Bronchial epithelial cell (primary cell): ENCODE data around the gene ROM1. TPM values are rescaled to one million over a fixed set of nuclear protein-coding genes. Genes with fewer than 3 reads are reported as not detected.
"Not testable (repeated sequence)": the region's sequence is repeated elsewhere in the genome, so short reads cannot be mapped to it uniquely, and the experiment has no call there.

ENCODE experiments used
- DNase-seq: peaks from one replicate; pipeline ENCODE4 v3.0.0-alpha.2; 2010; ENCODE audit warnings: low read depth
- FAIRE-seq: peaks from 2 replicates; lab custom pipeline; 2011; peaks lifted over from hg19 to GRCh38; lab: Jason Lieb, UNC
- H3K27me3 ChIP-seq: 2 replicates; pipeline ENCODE4 v1.5.1; 2011; ENCODE audit warnings: low read length; ENCODE audit not compliant: control insufficient read depth, insufficient read depth
- H3K36me3 ChIP-seq: 2 replicates; pipeline ENCODE4 v1.5.1; 2011; ENCODE audit warnings: low read length; ENCODE audit not compliant: control insufficient read depth, insufficient read depth
- H3K4me3 ChIP-seq: 2 replicates; pipeline ENCODE4 v1.5.1; 2011; ENCODE audit warnings: mild to moderate bottlenecking, low read depth, low read length, control low read depth
- CTCF ChIP-seq: IDR thresholded peaks from 2 replicates; pipeline ENCODE4 v1.5.1; 2011; ENCODE audit warnings: mild to moderate bottlenecking, moderate library complexity, low read length, control low read depth, inconsistent platforms; ENCODE audit not compliant: insufficient read depth, severe bottlenecking
- total RNA-seq: library from RNA; depleted of rRNA; stranded (reverse); fragments of >200 nt; gene quantifications from 2 replicates; pipeline ENCODE4 v1.2.1, GENCODE V29; 2014

ROM1 gene
- total RNA-seq, 1 donor from 2014 or later: 2.6 TPM

GRCh38 chr11:62614275-62614674, 1.2 kb downstream of the ROM1 start:
- H3K36me3 ChIP-seq: peaks cover 10% of the 10 kb centered on the region
- TF ChIP-seq CTCF: no peak
- peak; percentile 73 for DNase-seq
- no peak overlapping the region for H3K4me3 ChIP-seq
- H3K27me3 ChIP-seq: no peaks in the 10 kb centered on the region
- FAIRE-seq: peak; percentile 84

GRCh38 chr11:62615521-62615920, 2.5 kb downstream of the ROM1 start:
- TF ChIP-seq CTCF: no peak
- no peaks in the 10 kb centered on the region for H3K27me3 ChIP-seq
- no peak for DNase-seq
- no peak for FAIRE-seq
- H3K4me3 ChIP-seq: no peak overlapping the region
- H3K36me3 ChIP-seq: peaks cover 8% of the 10 kb centered on the region

GRCh38 chr11:62616957-62617356, 3.9 kb downstream of the ROM1 start:
- not testable (repeated sequence) for H3K27me3 ChIP-seq, H3K36me3 ChIP-seq, FAIRE-seq, DNase-seq, H3K4me3 ChIP-seq

GRCh38 chr11:62621027-62621566, 8.0 kb downstream of the ROM1 start:
- peak overlapping the region; percentile 68 for H3K4me3 ChIP-seq
- H3K27me3 ChIP-seq: no peaks in the 10 kb centered on the region
- no peak for FAIRE-seq
- DNase-seq: no peak
- TF ChIP-seq CTCF: no peak
- H3K36me3 ChIP-seq: peaks cover 14% of the 10 kb centered on the region

GRCh38 chr11:62621567-62622470, 8.8 kb downstream of the ROM1 start, which contains the start of gene B3GAT3:
Gene B3GAT3, minus strand, starts transcription at chr11:62621986. Its CDS starts 39 bp downstream, at chr11:62621947.
- peaks cover 16% of the 10 kb centered on the region for H3K36me3 ChIP-seq
- no peaks in the 10 kb centered on the region for H3K27me3 ChIP-seq
- no peak for TF ChIP-seq CTCF
- DNase-seq (peak; percentile 97), FAIRE-seq (no peak)
- H3K4me3 ChIP-seq: peak within 1 kb of the TSS; percentile 68

GRCh38 chr11:62622476-62623089, 9.5 kb downstream of the ROM1 start:
- Histone ChIP-seq H3K27me3 (no peaks in the 10 kb centered on the region), H3K36me3 (peaks cover 16% of the 10 kb centered on the region), H3K4me3 (peak overlapping the region; percentile 5)
- DNase-seq (no peak), FAIRE-seq (no peak)
- no peak for TF ChIP-seq CTCF
